SK-N-SH (cell line): ENCODE data around the gene MBLAC1.

ENCODE experiments used
- CTCF ChIP-seq: fragments of 200-600 bp; sonication (generic); IDR thresholded peaks from 2 replicates; pipeline ENCODE4 v1.6.1; 2017; ENCODE audit warnings: antibody characterized with exemption, mild to moderate bottlenecking, moderate library complexity
- FOXM1 ChIP-seq: IDR thresholded peaks from 2 replicates; pipeline ENCODE4 v1.4.0; 2012; ENCODE audit warnings: low read depth, mild to moderate bottlenecking
- IRF3 ChIP-seq: fragments of 150-350 bp; IDR thresholded peaks from 2 replicates; pipeline ENCODE4 v1.6.1; 2016; ENCODE audit warnings: mild to moderate bottlenecking, low read depth, low read length
- MAX ChIP-seq: IDR thresholded peaks from 2 replicates; pipeline ENCODE4 v1.4.0; 2012; ENCODE audit warnings: low read depth
- NRF1 ChIP-seq: IDR thresholded peaks from 2 replicates; pipeline ENCODE4 v1.6.1; 2012; ENCODE audit warnings: low read depth, mild to moderate bottlenecking, low read length
- POLR2AphosphoS5 ChIP-seq: IDR thresholded peaks from 2 replicates; pipeline ENCODE4 v1.6.1; 2012; ENCODE audit warnings: low read depth, low read length
- RAD21 ChIP-seq: IDR thresholded peaks from 2 replicates; pipeline ENCODE4 v1.6.1; 2012; ENCODE audit warnings: mild to moderate bottlenecking, low read length
- RCOR1 ChIP-seq: fragments of 150-350 bp; IDR thresholded peaks from 2 replicates; pipeline ENCODE4 v1.6.1; 2017; ENCODE audit warnings: antibody characterized with exemption, low read length
- REST ChIP-seq: IDR thresholded peaks from 2 replicates; pipeline ENCODE4 v1.6.1; 2012; ENCODE audit warnings: mild to moderate bottlenecking, low read depth, low read length, moderate library complexity
- RXRA ChIP-seq: IDR thresholded peaks from 2 replicates; pipeline ENCODE4 v1.4.0; 2012; ENCODE audit warnings: low read depth, mild to moderate bottlenecking, borderline replicate concordance
- TAF1 ChIP-seq: IDR thresholded peaks from 2 replicates; pipeline ENCODE4 v1.6.1; 2012; ENCODE audit warnings: low read depth, mild to moderate bottlenecking, low read length, moderate library complexity, borderline replicate concordance
- TCF12 ChIP-seq: IDR thresholded peaks from 2 replicates; pipeline ENCODE4 v1.4.0; 2012
- USF1 ChIP-seq: IDR thresholded peaks from 2 replicates; pipeline ENCODE4 v1.4.0; 2012; ENCODE audit warnings: low read depth, borderline replicate concordance

GRCh38 chr7:100153708-100154535 lies 27.2 kb downstream of the MBLAC1 start:
- no peak for TF ChIP-seq CTCF
- TF ChIP-seq IRF3 = no peak
- TF ChIP-seq RAD21 = no peak
- TF ChIP-seq FOXM1 = no peak
- no peak for TF ChIP-seq POLR2AphosphoS5
- TF ChIP-seq MAX = no peak
- TF ChIP-seq RXRA = no peak
- TF ChIP-seq USF1 = no peak
- no peak for TF ChIP-seq RCOR1
- TF ChIP-seq REST = no peak
- TF ChIP-seq NRF1 = no peak
- no peak for TF ChIP-seq TCF12
- TF ChIP-seq TAF1 = no peak
